HUES64 (cell line): ENCODE data around the gene C16orf89. TPM values are rescaled to one million over a fixed set of nuclear protein-coding genes. Genes with fewer than 3 reads are reported as not detected.
"Not testable (repeated sequence)": the region's sequence is repeated elsewhere in the genome, so short reads cannot be mapped to it uniquely, and the experiment has no call there.

Experiments
- H3K27ac ChIP-seq: 2 replicates; pipeline ENCODE4 v1.7.0; 2013; ENCODE audit warnings: low read depth, low read length, inconsistent platforms
- H3K27me3 ChIP-seq: 2 replicates; pipeline ENCODE4 v1.6.1; 2013; ENCODE audit warnings: mild to moderate bottlenecking, low read length; ENCODE audit not compliant: insufficient read depth
- H3K36me3 ChIP-seq: 2 replicates; pipeline ENCODE4 v1.6.1; 2013; ENCODE audit warnings: mild to moderate bottlenecking, low read length; ENCODE audit not compliant: insufficient read depth
- H3K4me1 ChIP-seq: 2 replicates; pipeline ENCODE4 v1.6.1; 2013; ENCODE audit warnings: mild to moderate bottlenecking, low read length, moderate library complexity; ENCODE audit not compliant: insufficient read depth
- H3K4me3 ChIP-seq: 2 replicates; pipeline ENCODE4 v1.5.1; 2013; ENCODE audit warnings: mild to moderate bottlenecking, low read length, moderate library complexity
- H3K9ac ChIP-seq: 2 replicates; pipeline ENCODE4 v1.6.1; 2013; ENCODE audit warnings: mild to moderate bottlenecking, low read depth, low read length
- H3K9me3 ChIP-seq: 2 replicates; pipeline ENCODE4 v1.6.1; 2013; ENCODE audit warnings: low read depth, low read length; ENCODE audit not compliant: insufficient read depth
- WGBS: fragments of 150-250, 120-280 bp; methylation state at CpG from one replicate; pipeline ENCODE4 v1.1.7; 2013; ENCODE audit warnings: missing lambda C conversion rate; 5-methylcytosine and 5-hydroxymethylcytosine counted together
- polyA plus RNA-seq, 2 experiments: library from polyadenylated mRNA; stranded (reverse); fragments of 50-300 nt; gene quantifications; one replicate each; pipeline ENCODE4 v1.2.3, GENCODE V29; 2013

C16orf89 gene
- 8.2 TPM for polyA plus RNA-seq (2013, experiment 1 of 2)
- polyA plus RNA-seq (2013, experiment 2 of 2): 9.2 TPM

DNA sequence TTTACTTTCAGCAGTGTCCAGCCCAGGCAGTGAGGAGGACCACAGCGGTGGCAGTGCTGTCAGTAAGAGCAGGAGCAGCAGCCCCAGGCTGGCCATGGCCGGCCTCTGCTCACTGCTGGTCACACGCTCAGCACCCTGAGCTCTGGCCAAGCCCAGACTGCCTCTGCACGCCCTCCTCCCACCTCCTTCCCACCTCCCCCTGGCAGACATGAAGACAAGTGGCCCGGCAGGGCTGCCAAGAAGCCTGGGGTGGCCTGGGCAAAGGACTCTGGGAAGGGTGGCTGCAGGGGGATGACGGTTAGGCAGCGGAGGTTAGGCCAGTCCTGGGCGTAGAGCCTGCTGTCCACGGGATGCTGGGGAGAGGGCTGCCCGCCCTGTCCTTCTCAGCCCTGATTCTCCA lies at the start of gene C16orf89:
Gene C16orf89 (minus strand): TSS at position 144 of the 400 bp plus-strand sequence. CDS start 48 bp downstream, at position 96.
- Histone ChIP-seq H3K9ac (no peak within 1 kb of the TSS), H3K27me3 (no peaks in the 10 kb centered on the region)

DNA sequence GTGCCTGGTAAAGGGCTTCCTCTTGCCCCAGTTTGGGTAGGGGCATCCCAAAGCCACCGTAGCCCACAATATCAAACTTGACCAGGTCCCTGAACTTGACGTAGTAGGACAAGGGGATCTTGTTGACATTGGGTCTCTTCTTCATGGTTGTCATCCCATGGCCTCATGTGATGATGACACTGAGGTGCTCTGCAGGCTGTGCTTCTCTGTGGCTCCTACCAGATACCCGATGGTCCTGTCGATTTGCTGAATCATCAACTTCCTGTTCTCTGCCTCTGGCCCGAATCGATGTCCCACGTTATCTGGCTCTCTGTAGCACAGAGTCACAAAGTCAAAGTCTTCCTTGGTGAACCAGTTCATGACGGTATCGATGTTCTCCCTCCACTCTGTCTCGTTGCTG lies 45.2 kb upstream of the C16orf89 start:
- H3K27me3 ChIP-seq, H3K4me3 ChIP-seq, H3K27ac ChIP-seq, H3K36me3 ChIP-seq, H3K9ac ChIP-seq, H3K4me1 ChIP-seq, H3K9me3 ChIP-seq: not testable (repeated sequence)
- whole genome bisulfite sequencing: 94% methylated on average over 10 of the region's 10 CpGs

More for the DNA sequence above, at the start of gene C16orf89:
- no peaks in the 10 kb centered on the region for H3K9me3 ChIP-seq
- H3K27ac ChIP-seq: no peak within 1 kb of the TSS
- H3K4me3 ChIP-seq: no peak within 1 kb of the TSS
- H3K36me3 ChIP-seq: no peaks in the 10 kb centered on the region
- H3K4me1 ChIP-seq: no peaks in the 10 kb centered on the region; the same call in 1 of the 2 replicates
- WGBS: 88% methylated on average over 10 of the region's 10 CpGs

- H3K27ac ChIP-seq: no peak overlapping the region
- 93% methylated on average over 27 of the region's 27 CpGs for WGBS
- H3K9me3 ChIP-seq: no peaks in the 10 kb centered on the region
- no peak overlapping the region for H3K9ac ChIP-seq
- no peaks in the 10 kb centered on the region for H3K4me1 ChIP-seq
- H3K4me3 ChIP-seq: no peak overlapping the region
- no peaks in the 10 kb centered on the region for H3K36me3 ChIP-seq
- no peaks in the 10 kb centered on the region for H3K27me3 ChIP-seq
Measured at GRCh38 chr16:5108505-5109158, 42.9 kb upstream of the C16orf89 start.

DNA sequence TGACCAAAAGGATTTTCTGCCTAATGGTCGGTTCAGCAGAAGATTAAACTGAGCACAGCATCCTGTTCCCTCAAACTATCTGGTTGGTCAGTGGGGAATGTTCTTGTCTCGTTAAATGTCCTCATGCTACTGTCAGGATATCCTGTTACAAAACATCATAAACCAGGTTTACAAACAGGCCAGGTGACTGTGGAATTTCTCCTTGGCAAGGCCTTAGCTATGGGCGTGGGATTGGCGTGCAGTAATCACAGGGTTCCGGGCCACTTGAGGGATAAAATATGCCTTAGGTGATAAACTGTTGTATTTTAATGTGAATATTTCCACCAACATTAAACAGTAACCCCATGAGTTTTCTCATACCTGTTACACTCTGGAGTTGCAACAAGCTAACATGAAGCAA lies 39.3 kb upstream of the C16orf89 start:
- not testable (repeated sequence) for H3K9ac ChIP-seq, H3K4me1 ChIP-seq, H3K9me3 ChIP-seq, H3K4me3 ChIP-seq, H3K27me3 ChIP-seq, H3K27ac ChIP-seq, H3K36me3 ChIP-seq
- WGBS: 100% methylated on average over 4 of the region's 5 CpGs

DNA sequence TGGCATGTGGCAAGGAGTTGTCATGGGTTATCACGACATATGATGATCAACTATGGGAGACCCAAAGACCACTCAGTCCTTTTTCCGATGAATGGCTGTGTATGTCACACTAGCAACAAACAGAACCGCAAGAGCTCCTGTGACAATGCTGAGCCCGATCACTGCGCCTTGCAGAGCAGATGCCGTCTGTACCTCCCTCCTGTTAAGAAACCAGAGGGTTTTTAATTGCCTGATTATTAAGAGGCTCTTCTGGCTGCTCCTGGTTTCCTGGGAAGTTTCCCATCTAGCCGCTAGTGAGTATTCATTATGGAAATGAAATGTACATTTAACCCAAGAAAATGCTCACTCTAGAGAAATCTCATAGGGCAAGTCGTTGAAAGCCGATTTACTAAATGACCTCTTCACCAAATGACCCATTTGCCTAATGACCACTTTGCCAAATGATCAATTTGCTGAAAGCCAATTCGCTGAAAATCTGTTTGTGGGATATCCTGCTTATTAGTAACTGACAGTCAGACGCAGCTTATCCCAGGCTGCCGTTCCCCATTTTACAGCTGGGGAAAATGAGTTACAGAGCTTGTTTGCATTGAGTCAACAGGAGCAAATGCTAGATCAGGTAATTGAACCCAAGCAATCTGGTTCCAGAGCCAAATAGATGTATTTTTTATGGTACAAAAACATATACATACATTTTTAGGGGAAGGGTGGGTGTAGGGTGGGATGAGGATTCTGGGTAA lies 37.7 kb upstream of the C16orf89 start:
- H3K9ac ChIP-seq, H3K4me1 ChIP-seq, H3K27me3 ChIP-seq, H3K36me3 ChIP-seq, H3K4me3 ChIP-seq, H3K9me3 ChIP-seq, H3K27ac ChIP-seq: not testable (repeated sequence)
- WGBS: 95% methylated on average over 9 of the region's 12 CpGs

GRCh38 chr16:5099174-5099573 lies 33.4 kb upstream of the C16orf89 start:
- peak overlapping the region; percentile 71; the same call in 1 of the 2 replicates for H3K4me3 ChIP-seq
- not testable (repeated sequence) for H3K27me3 ChIP-seq, H3K36me3 ChIP-seq, H3K4me1 ChIP-seq, H3K9me3 ChIP-seq, H3K27ac ChIP-seq, H3K9ac ChIP-seq
- no CpG with 5 or more reads among the region's 4 CpGs for WGBS

- H3K9me3 ChIP-seq, H3K36me3 ChIP-seq, H3K4me1 ChIP-seq, H3K27me3 ChIP-seq: not testable (repeated sequence)
- peak overlapping the region; percentile 60; the same call in 1 of the 2 replicates for H3K27ac ChIP-seq
- peak overlapping the region; percentile 71 for H3K4me3 ChIP-seq
- H3K9ac ChIP-seq: peak overlapping the region; percentile 57
- WGBS: under 1% methylated on average over 37 of the region's 67 CpGs
Measured at GRCh38 chr16:5098221-5099159, 32.7 kb upstream of the C16orf89 start.

GRCh38 chr16:5097470-5098220 lies 31.9 kb upstream of the C16orf89 start, which contains the start of gene EEF2KMT:
Gene EEF2KMT (minus strand): TSS chr16:5097795. CDS start chr16:5097739, 56 bp downstream.
- Histone ChIP-seq H3K27ac (peak within 1 kb of the TSS; percentile 78; the same call in 1 of the 2 replicates), H3K4me3 (peak within 1 kb of the TSS; percentile 90), H3K9ac (peak within 1 kb of the TSS; percentile 77)
- not testable (repeated sequence) for H3K36me3 ChIP-seq, H3K9me3 ChIP-seq, H3K4me1 ChIP-seq, H3K27me3 ChIP-seq
- WGBS: under 1% methylated on average over 67 of the region's 67 CpGs

- Histone ChIP-seq H3K27ac (peak overlapping the region; percentile 78; the same call in 1 of the 2 replicates), H3K9ac (peak overlapping the region; percentile 77), H3K4me3 (peak overlapping the region; percentile 90)
- not testable (repeated sequence) for H3K36me3 ChIP-seq, H3K4me1 ChIP-seq, H3K9me3 ChIP-seq, H3K27me3 ChIP-seq
- under 1% methylated on average over 23 of the region's 23 CpGs for WGBS
Measured at GRCh38 chr16:5097061-5097469, 31.3 kb upstream of the C16orf89 start.

DNA sequence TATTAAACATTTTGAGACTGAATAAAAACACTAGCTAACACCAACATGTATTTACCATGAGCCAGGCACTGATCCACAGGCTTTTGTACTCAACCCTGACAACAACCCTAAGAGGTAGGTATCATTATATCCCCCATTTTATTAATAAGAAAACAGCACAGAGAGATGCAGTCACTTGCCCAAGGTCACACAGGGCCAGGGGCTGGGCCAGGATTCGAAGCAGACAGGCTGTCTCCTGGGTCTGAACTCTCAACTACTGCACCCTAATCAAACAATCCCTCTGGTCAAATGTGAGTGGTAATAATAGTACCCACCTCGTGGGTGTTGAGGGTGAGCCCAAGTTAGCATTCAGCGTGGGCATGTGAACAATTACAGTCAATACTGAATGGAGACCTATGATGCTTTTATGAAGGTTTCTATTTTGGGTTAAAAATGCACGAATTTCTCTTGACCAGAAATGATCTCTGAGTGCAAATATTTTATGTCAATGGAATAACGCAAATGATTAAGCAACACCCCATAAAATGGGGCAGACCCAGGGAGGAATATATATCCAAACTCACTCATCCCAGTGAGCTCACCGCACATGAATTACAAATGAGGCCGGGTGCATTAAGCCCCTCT lies 30.8 kb upstream of the C16orf89 start:
- Histone ChIP-seq H3K9ac (peak overlapping the region; percentile 77), H3K4me3 (peak overlapping the region; percentile 90)
- 33% methylated on average over 3 of the region's 7 CpGs for WGBS
- not testable (repeated sequence) for H3K9me3 ChIP-seq, H3K4me1 ChIP-seq, H3K27me3 ChIP-seq, H3K27ac ChIP-seq, H3K36me3 ChIP-seq
